ENCODE measurements around the gene HPX.
A peak's percentile ranks its signal among the peaks of the same experiment; 100 is the strongest.

The HPX gene

GRCh38 chr11:6459099-6459450, 18.3 kb upstream of the HPX start:
- DNase-seq (ENCODE audit: low read depth in 2 of 2) = no peak

GRCh38 chr11:6458352-6459098, 17.7 kb upstream of the HPX start:
- no peak for DNase-seq (ENCODE audit: low read depth in 2 of 2)

DNA sequence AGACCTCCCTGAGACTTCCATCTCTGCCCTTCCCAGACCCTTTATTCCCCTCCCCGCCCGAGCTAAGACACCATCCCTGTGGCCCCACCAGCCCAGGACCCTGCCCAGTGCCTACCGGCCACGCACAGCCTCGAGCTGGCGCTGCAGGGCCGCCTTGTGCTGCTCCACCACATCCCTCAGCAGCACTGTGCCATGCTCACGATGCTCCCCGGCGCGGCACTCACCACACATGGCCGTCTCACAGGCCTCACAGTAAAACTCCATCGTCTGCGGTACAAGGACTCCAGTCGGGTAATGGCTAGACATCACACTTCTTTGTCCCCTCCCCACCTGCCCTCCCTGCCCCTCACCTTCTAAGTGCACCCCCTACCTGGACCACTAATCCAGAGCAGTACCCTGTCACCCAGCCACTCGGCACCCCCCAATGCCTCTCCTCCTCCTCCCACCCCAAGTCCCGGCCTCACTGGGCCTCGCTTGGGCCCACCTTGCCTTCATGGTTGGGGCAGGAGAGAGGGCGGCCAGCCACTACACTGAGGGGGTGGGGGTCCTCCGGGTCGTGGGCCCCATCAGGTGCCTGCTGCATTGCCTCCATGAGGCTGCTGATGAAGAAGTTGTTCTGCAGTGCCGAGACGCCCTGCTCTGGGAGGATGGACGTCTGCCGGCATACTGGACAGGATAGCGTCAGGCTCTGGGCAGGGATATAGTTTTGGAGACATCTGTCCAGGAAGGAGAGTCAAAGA, 17.0 kb upstream of the HPX start:
- no peak for DNase-seq (ENCODE audit: low read depth in 2 of 2)

- DNase-seq (ENCODE audit: low read depth in 2 of 2) = no peak
These were observed 15.7 kb upstream of the HPX start for GRCh38 chr11:6456361-6457073.

DNA sequence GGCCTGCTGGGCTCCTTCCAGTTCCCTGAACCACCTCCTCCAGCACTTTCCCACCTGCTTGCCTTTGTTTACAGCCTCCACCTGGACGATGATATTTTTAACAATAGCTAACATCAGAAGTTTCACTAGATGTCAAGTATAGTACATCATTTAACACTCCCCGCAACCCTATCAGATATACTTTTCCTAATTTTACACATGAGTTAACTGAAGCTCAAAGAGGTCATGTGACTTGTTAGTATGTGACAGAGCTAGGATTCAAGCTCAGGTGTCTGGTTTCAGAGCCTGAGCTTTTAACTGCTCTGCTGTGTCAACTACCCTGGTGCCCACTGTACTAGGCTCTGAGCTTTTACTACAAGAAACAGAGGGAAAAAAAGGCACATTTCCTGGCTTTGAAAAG, 14.3 kb upstream of the HPX start:
- DNase-seq (ENCODE audit: low read depth in 2 of 2) = no peak

DNA sequence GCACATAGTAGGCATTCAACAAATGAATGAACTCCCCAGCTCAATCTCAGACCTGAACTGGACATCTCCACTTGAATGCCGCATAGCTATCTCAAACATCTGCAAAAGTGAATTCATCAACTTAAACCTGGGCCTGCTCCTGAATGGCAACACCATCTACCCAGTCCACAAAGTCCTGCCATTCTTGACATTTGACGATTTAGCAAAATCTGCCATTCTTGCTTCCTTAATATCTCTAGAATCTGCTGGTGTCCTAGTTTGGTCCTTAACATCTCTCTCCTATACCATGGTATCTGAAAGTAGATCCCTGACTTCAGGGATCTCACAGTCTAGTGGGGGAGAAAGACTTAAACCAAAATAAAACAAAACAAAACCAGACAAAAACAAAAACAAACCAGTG, 12.4 kb upstream of the HPX start:
- DNase-seq (ENCODE audit: low read depth in 2 of 2) = no peak

DNA sequence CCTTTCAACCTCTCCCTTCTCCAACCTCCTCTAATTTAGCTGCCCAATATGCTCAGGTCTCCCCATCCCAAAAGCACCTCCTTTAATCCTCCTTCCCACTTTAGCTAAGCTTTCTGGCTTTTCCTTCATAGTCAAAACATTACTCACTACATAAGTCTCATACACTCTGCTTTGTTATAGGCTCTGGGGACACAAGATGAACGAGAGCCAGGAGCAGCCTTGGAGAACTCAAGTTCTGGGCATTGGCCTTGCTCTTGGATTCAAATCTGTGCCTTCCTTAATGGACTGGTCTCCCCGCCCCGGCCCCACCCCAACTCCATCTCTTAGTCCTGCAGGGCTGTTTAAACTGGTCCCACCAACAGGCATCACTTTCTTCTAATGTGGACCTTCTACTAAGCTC, 11.4 kb upstream of the HPX start:
- DNase-seq (ENCODE audit: low read depth in 2 of 2) = no peak

DNA sequence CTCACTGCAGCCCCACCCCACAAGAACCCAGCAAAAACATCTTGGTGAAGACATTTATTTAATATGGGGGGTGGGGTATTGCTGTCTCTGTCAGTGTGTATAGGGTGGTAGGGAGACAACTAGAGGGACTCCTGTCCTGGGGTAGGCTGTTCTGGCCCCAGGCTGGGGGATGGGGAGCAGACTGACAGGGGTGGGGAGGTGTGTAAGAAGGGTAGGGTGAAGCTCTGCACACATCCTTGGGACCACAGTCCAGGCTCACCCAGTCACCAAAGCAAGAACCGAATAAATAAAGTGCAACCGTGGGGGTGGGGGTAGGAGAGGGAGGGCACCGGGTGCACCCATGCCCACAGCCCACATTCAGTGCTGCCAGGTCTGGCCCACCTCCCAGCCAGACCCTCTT, 7.8 kb upstream of the HPX start:
- DNase-seq (ENCODE audit: low read depth in 2 of 2) = no peak

DNA sequence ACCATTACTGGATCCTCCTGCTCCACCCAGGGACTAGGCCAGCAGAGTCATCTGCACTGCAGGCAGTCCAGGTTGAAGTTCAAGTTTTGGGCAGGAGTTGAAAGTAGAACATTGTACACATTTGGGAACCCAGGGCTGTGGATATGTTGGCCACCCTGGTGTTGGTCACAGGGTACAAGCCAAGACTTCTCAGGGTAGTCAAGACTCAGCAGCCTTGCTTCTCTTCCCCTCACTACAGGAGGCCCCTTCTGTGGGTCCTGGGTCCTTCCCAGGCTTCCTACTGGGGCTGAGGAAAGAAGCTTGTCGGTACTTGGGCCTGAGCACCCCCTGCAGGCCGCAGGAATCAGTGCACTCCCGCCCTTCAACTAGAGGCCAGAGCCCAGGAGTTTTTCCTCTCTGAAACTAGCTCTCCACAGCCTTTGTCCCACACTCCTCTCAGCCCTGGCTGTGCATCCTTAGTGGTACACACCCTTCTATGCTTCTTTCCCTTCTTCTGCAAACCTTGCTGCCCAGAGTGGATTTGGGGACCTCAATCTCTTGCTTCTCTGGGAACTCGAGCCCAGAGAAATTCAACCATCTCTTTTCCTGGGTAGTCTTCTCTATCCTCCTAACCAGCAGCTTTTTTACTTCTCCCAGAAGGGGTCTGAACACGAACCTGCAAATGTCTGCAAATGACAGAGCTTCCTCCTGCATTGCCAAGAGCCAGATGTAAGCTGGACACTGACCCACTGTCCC, 2.6 kb upstream of the HPX start:
- DNase-seq (ENCODE audit: low read depth in 2 of 2) = peak; percentile 33

DNA sequence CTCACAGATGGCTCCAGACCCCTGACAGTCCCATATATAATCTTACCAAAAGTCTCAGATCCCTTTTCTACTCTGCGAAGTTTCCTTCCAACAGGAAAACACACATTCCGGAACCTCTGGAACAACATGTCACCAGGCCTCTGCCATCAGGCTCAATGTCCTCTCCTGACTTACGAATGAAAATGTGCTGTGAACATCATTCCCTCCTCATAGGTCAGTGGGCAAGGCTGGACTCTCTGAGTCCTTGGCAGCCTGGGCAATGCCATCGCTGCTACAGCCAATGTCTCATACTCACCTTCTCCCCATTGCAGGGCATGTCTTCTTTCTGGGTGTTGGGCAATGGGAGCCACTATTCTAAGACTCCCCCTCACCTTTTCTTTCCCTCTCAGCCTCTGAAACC, 1.7 kb upstream of the HPX start:
- DNase-seq (ENCODE audit: low read depth in 2 of 2) = no peak

- DNase-seq (ENCODE audit: low read depth in 2 of 2) = peak; percentile 11 to 32
These were observed 1.7 kb downstream of the HPX start for GRCh38 chr11:6438979-6439571.

GRCh38 chr11:6437993-6438392, 2.8 kb downstream of the HPX start:
- no peak for DNase-seq (ENCODE audit: low read depth in 2 of 2)

- DNase-seq (ENCODE audit: low read depth in 2 of 2) = no peak
These were observed 3.4 kb downstream of the HPX start for GRCh38 chr11:6437423-6437822.

DNA sequence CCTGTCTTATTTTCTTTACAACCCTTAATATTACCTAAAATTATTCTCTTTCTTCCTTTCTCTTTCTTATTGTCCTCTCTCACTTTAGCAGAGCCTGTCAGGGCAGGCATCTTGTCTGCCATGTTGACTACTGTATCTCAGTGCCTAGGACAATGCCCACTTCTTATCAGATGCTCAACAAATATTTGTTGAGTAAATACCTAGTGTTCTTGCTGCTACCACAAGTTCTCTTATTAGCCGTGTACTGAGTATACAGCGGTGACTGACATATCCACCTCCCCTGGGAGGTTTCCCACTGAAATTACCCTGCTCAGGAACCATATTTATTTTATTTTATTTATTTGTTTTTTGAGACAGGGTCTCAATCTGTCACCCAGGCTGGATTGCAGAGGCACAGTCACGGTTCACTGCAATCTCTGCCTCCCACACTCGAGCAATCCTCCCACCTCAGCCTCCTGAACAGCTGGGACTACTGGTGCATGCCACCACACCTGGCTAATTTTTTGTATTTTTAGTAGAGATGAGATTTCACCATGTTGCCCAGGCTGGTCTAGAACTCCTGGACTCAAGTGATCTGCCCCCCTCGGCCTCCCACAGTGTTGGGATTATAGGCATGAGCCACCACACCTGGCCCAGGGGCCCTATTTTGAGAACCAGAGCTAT, 6.7 kb downstream of the HPX start:
- DNase-seq (ENCODE audit: low read depth in 2 of 2) = no peak

GRCh38 chr11:6431861-6432260, 8.9 kb downstream of the HPX start:
- no peak for DNase-seq (ENCODE audit: low read depth in 2 of 2)

GRCh38 chr11:6427516-6427915, 13.3 kb downstream of the HPX start:
- DNase-seq (ENCODE audit: low read depth in 2 of 2) = no peak

- DNase-seq (ENCODE audit: low read depth in 2 of 2) = no peak
These were observed 20.1 kb downstream of the HPX start for GRCh38 chr11:6420677-6421076.

- peak; percentile 62 to 66 for DNase-seq (ENCODE audit: low read depth in 2 of 2)
These were observed 21.7 kb downstream of the HPX start, which contains the start of gene APBB1 for GRCh38 chr11:6419009-6419631. Gene APBB1 (minus strand): TSS chr11:6419094. CDS start chr11:6411347, 7,747 bp downstream.

GRCh38 chr11:6418557-6419008, 22.2 kb downstream of the HPX start:
- no peak for DNase-seq (ENCODE audit: low read depth in 2 of 2)

DNA sequence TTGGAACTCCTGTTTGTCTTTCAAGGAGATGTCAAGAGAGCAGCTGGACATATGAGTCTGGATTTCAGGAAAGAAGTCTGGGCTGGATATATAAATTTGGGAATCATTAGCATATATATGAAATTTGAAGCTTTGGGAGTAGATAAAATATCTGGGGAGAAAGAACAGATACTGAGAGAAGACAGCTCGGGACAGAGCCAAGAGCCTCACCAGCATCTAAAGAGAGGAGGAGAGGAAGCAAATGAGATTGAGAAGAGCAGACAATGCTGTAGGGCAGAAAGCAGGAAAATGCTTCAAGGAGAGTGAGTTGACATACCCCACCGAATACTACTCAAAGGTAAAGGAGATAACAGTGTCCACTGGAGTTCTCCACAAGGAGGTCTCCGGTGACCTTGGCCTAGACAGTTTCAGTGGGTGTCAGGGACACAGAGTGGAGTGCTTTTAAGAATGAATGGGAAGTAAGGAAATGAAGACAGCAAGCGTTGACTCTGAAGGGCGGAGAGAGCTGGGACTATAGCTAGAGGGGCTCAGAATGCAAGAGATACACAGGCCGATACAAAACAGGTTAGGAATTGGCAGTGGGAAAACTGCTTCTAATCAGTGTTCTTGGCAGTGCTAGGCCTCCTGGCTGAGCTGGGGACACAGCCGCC, 22.8 kb downstream of the HPX start:
- no peak for DNase-seq (ENCODE audit: low read depth in 2 of 2)
